DOHH2 (cell line): ENCODE data around the gene PKIB.

Experiments used
- EZH2phosphoT487 ChIP-seq: fragments of 200-600 bp; sonication (generic); IDR thresholded peaks from 2 replicates; pipeline ENCODE4 v1.6.1; 2017; ENCODE audit warnings: borderline replicate concordance, mild to moderate bottlenecking, antibody characterized with exemption, low read length, moderate library complexity, mixed read lengths
- TF ChIP-seq, protein P1 (sequence below): fragments of 200-600 bp; sonication (generic); IDR thresholded peaks from one replicate; pipeline ENCODE4 v1.5.1; 2014; ENCODE audit warnings: antibody characterized with exemption, mild to moderate bottlenecking, low read depth, low read length; ENCODE audit not compliant: poor library complexity, severe bottlenecking

DNA sequence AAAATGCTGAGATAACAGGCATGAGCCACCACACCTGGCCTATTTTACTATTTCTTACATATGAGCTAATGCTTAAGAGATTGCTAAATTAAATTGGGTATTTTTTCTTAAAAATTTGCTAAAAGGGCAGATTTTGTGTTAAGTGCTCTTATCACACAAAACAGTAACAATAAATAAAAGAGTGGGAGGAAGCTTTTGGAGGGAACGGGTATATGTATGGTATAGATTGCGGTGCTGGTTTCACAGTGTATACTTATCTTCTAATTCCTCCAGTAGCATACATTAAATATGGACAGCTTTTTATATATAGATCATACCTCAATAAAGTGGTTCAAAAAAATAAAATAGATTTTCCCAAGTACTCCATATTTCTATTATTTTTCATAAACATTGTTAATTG lies 129.9 kb downstream of the PKIB start:
- TF ChIP-seq, protein P1, sequence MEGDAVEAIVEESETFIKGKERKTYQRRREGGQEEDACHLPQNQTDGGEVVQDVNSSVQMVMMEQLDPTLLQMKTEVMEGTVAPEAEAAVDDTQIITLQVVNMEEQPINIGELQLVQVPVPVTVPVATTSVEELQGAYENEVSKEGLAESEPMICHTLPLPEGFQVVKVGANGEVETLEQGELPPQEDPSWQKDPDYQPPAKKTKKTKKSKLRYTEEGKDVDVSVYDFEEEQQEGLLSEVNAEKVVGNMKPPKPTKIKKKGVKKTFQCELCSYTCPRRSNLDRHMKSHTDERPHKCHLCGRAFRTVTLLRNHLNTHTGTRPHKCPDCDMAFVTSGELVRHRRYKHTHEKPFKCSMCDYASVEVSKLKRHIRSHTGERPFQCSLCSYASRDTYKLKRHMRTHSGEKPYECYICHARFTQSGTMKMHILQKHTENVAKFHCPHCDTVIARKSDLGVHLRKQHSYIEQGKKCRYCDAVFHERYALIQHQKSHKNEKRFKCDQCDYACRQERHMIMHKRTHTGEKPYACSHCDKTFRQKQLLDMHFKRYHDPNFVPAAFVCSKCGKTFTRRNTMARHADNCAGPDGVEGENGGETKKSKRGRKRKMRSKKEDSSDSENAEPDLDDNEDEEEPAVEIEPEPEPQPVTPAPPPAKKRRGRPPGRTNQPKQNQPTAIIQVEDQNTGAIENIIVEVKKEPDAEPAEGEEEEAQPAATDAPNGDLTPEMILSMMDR, result no peak
- TF ChIP-seq EZH2phosphoT487, result no peak
